HG02588 (cell line): ENCODE data around the gene SALL4.
"Not testable (repeated sequence)": the region's sequence is repeated elsewhere in the genome, so short reads cannot be mapped to it uniquely, and the experiment has no call there.

ENCODE experiments used
- ATAC-seq: cut with Tn5 transposase; IDR thresholded peaks from one replicate; pipeline ENCODE4 v1.9.1; 2021; ENCODE audit warnings: mild to moderate bottlenecking, moderate library complexity; ENCODE audit not compliant: unreplicated experiment

Gene SALL4

DNA sequence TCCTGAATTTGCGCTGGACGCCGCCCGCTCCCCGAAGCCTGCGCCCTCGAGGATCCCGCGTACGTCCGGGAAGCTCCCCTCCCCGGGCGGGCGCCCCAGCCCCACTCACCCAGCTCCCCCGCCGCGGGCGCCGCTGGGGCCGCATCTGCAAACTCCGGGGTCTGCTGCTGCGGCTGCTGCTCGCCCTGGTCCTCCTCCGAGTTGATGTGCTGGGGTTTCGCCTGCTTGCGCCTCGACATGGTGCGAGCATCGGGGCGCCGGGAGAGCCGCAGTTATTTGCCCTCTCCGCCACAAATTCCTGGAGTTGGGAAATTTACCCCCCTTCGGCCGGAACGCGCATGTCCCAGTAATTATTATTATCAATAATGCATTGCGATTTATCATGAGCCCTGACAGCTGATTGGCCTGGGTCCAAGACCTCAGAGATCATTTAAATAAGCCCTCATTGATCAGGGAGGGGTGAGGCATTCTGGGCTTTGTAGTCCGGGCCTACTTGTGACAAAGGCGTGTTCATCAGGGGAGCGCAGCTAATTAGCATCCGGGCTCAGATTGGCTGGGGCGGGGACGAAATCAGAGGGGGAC lies at the start of gene SALL4:
SALL4 (minus strand) TSS at position 352 of the 582 bp plus-strand sequence; CDS start at position 239, 113 bp downstream.
- no peak for ATAC-seq

DNA sequence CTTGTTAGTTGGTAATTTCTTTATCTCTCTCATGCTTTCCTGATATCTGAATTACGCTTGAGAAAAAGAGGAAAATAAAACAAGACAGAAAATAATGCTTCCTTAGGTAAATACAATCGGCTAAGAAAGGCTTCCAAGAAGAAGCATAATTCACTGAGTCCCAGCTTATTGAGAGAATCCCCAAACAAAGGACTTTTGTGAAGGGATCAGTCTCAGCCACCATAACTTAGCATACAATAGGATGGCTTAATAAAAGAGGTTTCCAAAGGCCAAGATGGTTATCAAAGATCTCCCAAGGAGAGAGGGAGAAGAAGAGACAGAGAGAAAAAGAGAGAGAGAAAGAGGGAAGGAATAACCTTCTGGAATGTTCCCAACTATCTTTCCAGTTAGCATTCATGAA lies 46.0 kb upstream of the SALL4 start:
- no peak for ATAC-seq

DNA sequence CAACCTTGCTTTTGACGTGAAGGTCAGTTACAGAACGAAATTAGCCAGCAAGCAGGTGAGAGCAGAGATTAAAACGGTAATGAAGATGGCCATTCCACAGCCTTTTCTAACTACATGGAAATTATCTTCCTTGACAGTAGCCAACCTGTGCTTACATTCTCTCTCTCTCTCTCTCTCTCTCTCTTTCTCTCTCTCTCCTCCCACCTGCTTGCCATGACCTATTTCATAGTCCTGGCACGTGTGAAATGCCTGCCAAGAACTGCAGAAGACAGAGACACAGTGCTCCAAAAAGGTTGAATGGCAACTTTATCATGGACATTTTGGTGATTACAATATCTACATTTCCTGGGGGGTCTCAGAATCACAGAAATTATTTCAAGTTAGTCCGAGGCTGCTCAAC lies 38.5 kb upstream of the SALL4 start:
- ATAC-seq, result no peak

DNA sequence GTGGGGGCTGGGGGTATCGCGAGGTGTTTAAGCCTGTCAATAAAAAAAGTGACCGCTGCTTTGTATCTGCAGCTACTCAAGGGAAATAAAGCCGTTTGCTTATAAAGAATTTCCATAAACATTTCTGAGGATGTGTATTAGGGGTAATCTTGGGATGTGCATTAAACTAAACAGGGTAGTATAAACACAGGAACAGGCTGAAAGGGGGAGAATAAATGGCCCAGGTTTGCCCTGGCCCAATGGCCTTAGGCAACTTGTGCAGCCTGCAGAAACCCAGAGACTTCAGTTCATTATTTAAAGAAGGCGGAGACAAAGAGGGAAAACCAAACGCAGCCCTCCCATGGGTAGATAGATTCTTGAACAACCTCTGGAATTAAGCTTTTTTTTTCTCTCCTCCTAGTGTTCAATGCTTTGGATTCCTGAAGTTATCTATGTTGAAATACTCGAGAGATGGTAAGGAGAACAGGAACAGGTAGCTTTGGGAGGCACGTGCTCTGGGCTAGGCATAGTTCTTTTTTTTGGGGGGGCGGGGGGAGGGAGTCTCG lies 35.6 kb upstream of the SALL4 start:
- ATAC-seq, result no peak

DNA sequence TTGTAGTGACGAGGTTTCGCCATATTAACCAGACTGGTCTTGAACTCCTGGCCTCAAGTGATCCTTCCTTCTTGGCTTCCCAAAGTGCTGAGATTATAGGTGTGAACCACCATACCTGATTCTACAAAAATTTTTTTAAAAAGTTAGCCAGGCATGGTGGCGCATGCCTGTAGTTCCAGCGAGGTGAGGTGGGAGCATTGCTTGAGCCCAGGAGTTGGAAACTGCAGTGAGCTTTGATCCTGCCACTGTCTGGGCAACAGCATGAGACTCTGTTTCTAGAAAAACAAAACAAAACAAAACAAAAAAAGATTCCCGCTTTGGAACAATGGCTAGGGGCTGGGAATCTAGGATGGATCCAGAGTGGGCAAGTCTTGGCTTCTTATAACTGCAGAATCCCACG lies 35.1 kb upstream of the SALL4 start:
- ATAC-seq, result no peak

DNA sequence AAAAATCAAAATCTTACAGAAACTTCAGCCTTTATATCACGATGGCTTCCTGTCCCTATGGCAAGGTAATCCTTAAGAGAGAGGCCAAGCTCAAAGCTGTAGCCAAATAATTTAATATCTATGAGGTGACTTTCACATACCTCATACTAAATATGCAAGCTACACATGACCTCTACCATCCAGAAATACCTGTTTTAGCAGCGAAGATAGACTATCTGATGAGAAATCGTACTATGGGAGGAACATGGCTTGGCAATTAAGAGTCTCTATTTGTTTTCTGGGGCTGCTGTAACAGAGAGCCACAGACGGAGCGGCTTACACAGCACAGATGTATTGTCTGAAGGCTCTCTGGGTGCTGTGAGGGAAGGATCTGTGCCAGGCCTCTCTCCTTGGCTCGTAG lies 31.0 kb upstream of the SALL4 start:
- ATAC-seq, result no peak

DNA sequence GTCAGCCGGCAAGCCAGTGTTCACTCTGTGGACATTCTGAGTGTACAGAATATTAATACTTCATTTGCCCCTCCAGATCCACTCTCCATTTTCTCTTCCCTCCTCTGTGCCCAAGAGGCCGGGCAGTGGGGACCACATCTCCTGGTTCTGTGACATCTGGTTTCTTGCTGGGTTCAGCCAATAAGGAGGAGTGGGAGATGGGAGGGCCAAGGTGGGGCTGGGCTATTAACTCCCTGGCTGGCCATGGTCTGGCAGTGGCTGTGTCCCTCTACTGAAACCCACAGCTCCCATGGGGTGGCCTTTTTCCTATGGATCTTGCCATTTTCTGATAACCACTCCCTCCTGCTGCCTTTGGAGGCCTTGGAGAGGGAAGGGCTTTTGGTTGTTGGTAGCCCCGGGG lies 30.0 kb upstream of the SALL4 start:
- ATAC-seq, result no peak

DNA sequence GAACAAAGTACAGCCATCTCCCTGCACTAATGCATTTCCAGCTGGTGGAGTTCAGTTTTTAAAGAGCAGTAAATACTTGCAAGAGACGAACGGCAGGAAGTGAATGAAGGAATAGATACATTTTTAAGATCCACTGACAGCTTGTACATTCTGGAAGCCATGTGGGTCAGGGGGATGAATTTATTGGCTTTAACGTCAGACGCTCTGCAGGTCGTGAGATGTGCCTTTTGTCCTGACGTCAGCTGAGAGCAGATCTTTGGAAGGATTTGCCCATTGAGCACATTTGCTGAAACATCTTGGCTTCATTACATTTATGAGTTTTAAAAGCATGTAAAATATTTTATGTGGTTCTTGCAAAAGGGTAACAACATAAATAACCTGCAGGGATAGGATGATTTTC lies 29.5 kb upstream of the SALL4 start:
- ATAC-seq, result no peak

DNA sequence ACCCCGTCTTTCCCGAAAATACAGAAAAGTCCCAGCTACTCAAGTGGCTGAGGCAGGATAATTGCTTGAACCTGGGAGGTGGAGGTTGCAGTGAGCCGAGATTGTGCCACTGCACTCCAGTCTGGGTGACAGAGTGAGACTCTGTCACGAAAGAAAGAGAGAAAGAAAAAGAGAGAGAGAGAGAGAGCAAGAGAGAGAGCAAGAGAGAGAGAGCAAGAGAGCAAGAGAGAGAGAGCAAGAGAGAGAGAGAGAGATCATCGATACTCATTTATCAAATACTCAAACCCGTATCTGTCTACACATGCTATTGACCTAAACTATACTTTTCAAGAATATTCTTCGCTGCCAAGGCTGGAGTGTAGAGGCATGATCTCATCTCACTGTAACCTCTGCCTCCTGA lies 28.2 kb upstream of the SALL4 start:
- no peak for ATAC-seq

DNA sequence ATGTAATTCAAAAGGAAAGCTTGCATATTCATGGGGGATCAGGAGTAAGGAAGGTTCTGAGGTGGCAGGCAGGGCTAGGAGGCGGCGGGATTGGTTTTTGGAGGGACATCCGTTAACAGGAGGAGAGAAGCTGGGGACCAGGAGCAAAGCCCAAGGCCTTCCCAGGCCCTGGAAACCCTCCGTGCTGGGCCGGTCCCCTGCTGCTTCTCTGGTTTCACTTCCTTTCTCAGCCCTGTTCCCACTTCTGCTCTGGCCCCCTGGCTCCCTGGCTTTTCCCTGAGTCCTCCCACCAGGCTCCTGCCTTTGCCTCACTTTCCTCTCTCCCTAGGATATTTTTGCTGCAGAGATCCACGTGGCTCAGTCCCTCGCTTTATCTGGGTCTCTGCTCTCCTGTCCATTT lies 26.4 kb upstream of the SALL4 start:
- no peak for ATAC-seq

DNA sequence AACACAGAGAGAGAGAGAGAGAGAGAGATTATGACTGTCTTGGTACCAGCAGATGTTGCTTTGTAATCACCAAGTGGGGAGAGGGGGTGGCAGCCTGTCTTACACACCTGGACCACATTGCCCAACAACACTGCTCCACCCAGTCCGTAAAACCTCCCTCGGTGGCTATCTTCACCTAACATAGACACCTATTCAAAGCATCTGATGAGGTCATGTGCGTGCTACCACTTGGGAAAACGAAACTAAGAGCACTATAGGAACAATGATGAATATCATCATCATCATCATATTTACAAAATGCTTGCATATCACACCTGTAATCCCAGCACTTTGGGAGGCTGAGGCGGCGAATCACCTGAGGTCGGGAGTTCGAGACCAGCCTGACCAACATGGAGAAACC lies 24.1 kb upstream of the SALL4 start:
- ATAC-seq, result no peak

DNA sequence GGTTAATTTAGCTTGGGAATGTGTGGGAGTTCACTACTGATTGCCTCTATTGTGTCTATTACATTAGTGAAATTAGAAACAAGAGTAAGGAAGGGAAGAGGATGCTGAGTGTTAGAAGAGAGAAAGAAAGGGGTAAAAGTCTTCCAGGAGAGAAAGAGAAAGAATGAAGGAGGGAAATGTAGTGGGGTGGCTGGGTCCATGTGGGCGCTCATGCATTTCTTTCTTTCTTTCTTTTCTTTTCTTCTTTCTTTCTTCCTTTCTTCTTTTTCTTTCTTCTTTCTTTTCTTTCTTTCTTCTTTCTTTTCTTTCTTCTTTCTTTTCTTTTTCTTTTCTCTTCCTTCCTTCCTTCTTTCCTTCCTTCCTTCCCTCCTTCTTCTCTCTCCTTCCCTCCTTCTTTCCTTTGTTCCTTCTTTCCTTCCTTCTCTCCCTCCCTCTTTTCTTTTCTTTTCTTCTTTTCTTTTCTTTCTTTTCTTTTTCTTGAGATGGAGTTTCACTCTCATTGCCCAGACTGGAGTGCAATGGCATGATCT lies 16.2 kb upstream of the SALL4 start:
- ATAC-seq, result no peak

DNA sequence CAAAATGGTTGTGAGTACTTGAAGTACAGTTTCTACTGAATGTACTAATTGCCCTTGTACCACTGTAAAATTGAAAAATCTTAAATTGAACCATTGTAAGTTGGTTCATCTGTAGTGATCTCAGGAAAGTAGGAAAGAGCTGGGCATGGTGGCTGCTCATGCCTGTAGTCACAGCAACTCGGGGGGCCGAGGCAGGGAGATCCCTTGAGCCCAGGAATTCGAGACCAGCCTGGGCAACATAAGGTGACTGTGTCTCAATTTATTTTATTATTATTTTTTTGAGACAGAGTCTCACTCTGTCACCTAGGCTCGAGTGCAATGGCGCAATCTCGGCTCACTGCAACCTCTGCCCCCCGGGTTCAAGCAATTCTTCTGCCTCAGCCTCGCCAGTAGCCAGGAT lies 14.5 kb upstream of the SALL4 start:
- not testable (repeated sequence) for ATAC-seq

DNA sequence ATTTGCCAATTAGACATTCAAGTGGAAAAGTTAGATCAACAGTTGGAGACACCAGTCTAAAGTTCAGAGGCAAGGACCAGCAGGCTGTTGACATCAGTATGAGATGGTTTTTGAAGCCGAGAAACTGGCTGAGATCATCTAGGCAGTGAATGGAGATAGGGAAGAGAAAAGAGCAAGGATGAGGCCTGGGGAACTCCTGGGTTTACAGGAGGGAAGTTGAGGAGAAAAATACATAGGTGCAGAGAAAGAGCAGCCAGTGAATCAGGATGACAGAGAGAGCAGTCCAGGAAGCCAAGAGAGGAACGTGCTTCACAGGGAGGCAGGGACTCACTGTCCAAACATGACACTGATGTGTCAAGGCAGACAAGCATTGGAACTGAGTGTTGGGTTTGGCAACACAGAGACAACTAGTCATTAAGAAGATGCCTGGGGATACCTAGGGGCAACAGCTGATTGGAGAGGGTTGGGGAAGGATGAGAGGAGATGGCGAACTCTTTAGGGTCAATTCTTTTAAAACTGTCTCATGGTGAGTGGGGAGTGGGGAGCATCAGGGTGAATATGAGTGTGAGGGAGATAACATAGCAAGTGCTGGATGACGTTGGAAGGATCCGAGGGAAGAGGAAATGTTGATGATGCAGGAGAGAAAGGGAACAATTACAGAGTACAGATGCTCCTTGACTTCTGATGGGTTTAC lies 13.2 kb upstream of the SALL4 start:
- no peak for ATAC-seq

DNA sequence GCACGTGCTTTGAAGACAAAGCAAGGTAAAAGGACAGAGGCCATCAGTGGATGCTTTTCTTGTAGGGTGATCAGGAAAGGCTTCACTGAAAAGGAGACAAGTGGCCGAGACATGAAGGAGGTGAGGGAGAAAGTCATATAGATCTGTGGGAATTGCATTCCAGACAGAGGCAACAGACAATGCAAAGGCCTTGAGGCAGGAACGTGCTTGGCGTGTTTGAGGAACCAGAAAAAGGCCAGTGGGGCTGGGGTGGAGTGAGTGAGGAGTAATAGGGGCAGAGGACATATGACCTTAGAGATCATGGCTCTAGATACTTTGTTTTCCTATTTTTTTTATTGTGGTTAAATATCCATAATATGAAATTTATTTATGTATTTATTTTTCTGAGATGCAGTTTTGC lies 10.5 kb upstream of the SALL4 start:
- no peak for ATAC-seq

DNA sequence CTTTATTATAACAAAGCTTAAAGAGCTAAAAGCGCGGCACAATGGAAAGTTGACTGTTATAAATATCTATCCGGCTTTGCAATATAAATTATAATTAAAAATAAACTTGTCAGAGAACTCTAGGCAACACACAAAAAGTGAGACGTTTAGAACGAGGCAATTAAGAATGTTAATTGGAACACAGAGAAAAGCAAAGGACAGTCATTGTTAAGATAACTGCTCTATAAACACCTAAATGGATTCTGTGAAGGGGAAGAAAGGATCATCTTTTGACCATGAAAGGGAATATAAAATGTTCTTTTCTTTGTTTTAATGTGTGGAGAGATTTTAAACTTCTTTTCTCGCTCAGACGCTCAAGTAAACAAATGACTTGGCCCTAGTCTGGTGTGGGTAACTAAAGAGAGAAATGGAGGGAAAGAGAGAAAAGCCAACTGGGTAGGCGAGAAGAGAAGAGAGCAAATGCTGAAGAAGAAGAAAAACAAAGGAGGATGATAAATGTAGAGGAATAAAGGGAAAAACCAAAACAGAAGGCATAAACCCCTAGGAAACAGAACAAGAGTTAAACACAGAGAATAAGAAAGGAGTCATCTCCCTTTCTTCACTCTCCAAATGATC lies 9.3 kb upstream of the SALL4 start:
- no peak for ATAC-seq

DNA sequence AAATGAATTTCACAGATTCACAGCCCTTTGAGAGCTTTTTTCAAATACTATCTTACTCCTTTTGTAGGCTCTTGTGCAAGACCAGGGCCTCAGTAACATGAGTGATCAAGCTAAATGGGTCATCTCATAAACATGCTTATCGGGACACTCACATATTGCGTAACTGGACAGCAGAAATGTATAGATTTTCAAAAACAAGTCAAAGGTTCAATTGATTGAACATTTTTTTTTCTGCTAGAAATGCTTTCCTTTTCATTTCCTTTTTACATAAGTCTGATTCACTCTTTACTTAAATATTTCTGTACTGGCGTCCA lies 8.7 kb upstream of the SALL4 start:
- ATAC-seq, result no peak

DNA sequence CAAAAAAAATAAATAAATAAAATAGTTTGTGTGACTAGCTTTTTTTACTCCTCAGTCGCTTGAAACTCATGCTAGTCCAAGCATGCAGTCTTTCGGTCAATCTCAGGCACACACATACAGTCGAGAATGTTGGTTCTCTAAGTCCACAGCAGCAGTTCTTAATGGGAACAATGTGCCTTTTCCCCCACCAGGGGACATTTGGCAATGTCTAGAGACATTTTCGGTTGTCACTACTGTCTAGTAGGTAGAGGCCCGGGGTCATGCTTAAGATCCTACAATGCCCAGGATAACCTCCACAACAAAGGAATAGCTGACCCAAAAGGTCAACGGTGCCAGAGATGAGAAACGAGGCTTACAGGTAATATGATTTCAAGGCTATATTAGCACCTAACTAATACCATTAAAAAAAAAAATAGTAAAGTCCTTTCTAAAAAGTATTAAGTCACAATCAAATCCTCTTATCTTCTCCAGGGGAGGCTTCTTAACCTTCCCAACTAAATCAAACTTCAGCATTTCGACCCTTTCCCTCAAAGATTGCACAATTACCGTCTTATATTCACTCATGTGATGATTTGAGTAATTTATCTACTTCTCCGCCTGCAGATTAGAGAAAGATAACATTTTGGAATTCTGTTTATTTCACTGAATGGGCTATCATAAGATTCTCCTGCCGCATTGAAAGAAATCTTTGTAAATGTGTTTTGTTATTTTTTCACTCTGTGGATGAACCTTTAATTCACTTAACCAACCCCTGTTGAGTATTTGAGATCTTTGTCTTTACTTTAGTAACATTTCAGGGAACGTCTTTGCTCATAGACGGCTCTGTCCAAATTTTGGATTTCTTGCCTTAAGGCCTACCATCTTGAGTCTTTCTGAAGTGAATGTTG lies 8.1 kb upstream of the SALL4 start:
- no peak for ATAC-seq

DNA sequence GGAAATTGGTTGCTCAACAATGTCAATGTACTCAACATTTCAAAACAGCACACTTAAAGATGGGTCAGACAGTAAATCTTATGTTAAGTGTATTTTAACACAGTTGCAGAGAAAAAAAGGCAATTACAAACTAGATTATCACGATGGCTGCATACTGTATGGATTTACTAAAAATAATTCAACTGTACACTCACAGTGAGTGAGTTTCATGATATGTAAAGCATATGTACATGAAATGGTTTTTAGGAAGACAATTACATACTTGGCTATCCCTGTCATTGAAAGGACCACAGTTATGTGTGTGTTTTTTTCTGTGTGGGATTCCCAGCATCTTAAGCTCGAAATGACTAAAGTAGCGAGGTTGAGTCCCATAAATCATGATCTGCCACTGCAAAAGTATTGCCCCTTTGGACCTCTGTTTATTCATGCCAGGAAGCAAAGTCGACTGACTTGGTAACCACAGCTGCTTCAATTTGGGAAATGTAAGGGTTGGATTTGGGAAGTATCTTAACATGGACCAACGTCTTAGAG lies 5.5 kb upstream of the SALL4 start:
- no peak for ATAC-seq

DNA sequence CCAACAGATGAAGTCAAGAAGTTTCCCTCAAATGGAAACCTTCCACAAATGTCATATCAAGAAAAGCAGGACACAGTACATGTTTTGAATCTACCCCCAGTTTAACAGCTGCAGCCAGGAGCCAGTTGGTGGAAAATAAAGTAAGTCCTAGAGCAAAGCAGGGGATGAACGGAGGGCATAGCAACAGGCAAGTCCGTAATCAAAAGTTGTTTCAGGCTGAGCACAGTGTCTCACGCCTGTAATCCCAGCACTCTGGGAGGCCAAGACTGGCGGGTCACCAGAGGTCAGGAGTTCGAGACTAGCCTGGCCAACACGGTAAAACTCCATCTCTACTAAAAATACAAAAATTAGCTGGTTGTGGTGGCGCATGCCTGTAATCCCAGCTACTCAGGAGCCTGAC lies 2.4 kb upstream of the SALL4 start:
- ATAC-seq, result no peak
